ENCODE results near the gene THAP4. TPM values are rescaled to one million over a fixed set of nuclear protein-coding genes. Genes with fewer than 3 reads are reported as not detected.

THAP4 gene
- total and polyA plus RNA-seq, 2 of the 13 experiments (the other 11 are each of a cell fraction or from before 2014, with no cell fraction given) = 59.7 to 75.7 TPM

DNA sequence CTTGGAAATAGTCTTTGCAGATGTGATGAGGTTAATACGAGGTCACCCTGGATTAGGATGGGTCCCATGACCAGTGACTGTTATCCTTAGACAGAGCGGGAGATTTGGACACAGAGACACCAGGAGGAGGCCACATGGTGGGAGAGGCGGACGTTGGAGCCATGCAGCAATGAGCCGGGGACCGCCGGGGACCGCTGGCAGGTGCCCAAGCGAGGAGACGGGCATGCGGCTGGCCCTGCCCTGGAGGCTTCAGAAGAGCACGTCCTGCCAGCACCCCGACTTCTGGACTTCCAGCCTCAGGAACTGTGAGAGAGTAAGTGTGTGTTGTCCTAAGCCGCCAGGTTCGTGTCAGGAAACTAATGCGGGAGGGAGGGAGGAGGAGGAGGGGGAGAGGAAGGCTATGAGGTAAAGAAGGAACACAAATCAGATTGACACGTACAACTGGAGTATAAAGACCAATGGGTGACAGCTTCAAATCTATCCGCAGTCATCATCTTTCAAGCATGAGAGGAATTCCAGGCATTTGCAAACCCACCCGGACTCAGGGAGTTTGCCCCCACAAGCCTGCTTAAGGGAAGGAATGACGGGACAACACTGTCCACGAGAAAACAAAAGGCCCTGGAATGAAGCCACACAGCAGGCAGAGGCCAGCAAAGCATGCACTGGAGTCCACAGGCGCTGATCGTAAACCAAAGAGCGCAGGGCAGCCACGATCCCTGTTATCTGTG lies 90.0 kb downstream of the THAP4 start (continued):
- TF ChIP-seq ZNF644 (CRISPR knock-in tag; IDR thresholded peaks at IDR 0.05; ENCODE audit: low read depth) (no peak), KDM5A (IDR thresholded peaks at IDR 0.05; ENCODE audit: borderline replicate concordance, low read length) (no peak), MIER3 (CRISPR knock-in tag; IDR thresholded peaks at IDR 0.05; ENCODE audit: borderline replicate concordance) (no peak), ZNF121 (CRISPR knock-in tag; IDR thresholded peaks at IDR 0.05) (peak; percentile 40; the same call in 1 of the 2 replicates), ATRX (CRISPR knock-in tag; IDR thresholded peaks at IDR 0.05; ENCODE audit: borderline replicate concordance) (no peak), ZNF777 (CRISPR knock-in tag; IDR thresholded peaks at IDR 0.05) (0 out of 2 replicates have a peak, but pooled peaks have one; percentile 30), MAFF (IDR thresholded peaks at IDR 0.05; ENCODE audit: low read depth, low read length) (no peak), ELF4 (CRISPR knock-in tag; IDR thresholded peaks at IDR 0.05; ENCODE audit: borderline replicate concordance) (no peak), ZNF317 (CRISPR knock-in tag; IDR thresholded peaks at IDR 0.05) (no peak), AKAP8 (CRISPR knock-in tag; IDR thresholded peaks at IDR 0.05) (no peak), CREM (IDR thresholded peaks at IDR 0.05) (no peak), CREM (CRISPR knock-in tag; IDR thresholded peaks at IDR 0.05) (no peak), PAWR (CRISPR knock-in tag; IDR thresholded peaks at IDR 0.05; ENCODE audit: borderline replicate concordance) (no peak), JUN (CRISPR knock-in tag; IDR thresholded peaks at IDR 0.05) (peak; percentile 96), SALL1 (CRISPR knock-in tag; IDR thresholded peaks at IDR 0.05) (peak; percentile 48; the same call in 1 of the 2 replicates), ZNF816 (CRISPR knock-in tag; IDR thresholded peaks at IDR 0.05; ENCODE audit: borderline replicate concordance) (peak; percentile 59; the same call in 1 of the 2 replicates), ZNF501 (CRISPR knock-in tag; IDR thresholded peaks at IDR 0.05) (peak; percentile 60), EZH2 (conservative IDR thresholded peaks at IDR 0.05; ENCODE audit: low read depth, low read length) (no peak)
- TF ChIP-seq, protein P1, sequence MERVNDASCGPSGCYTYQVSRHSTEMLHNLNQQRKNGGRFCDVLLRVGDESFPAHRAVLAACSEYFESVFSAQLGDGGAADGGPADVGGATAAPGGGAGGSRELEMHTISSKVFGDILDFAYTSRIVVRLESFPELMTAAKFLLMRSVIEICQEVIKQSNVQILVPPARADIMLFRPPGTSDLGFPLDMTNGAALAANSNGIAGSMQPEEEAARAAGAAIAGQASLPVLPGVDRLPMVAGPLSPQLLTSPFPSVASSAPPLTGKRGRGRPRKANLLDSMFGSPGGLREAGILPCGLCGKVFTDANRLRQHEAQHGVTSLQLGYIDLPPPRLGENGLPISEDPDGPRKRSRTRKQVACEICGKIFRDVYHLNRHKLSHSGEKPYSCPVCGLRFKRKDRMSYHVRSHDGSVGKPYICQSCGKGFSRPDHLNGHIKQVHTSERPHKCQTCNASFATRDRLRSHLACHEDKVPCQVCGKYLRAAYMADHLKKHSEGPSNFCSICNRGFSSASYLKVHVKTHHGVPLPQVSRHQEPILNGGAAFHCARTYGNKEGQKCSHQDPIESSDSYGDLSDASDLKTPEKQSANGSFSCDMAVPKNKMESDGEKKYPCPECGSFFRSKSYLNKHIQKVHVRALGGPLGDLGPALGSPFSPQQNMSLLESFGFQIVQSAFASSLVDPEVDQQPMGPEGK (CRISPR knock-in tag; IDR thresholded peaks at IDR 0.05) = peak; percentile 56; the same call in 1 of the 2 replicates
- TF ChIP-seq, protein P2, sequence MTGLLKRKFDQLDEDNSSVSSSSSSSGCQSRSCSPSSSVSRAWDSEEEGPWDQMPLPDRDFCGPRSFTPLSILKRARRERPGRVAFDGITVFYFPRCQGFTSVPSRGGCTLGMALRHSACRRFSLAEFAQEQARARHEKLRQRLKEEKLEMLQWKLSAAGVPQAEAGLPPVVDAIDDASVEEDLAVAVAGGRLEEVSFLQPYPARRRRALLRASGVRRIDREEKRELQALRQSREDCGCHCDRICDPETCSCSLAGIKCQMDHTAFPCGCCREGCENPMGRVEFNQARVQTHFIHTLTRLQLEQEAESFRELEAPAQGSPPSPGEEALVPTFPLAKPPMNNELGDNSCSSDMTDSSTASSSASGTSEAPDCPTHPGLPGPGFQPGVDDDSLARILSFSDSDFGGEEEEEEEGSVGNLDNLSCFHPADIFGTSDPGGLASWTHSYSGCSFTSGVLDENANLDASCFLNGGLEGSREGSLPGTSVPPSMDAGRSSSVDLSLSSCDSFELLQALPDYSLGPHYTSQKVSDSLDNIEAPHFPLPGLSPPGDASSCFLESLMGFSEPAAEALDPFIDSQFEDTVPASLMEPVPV (CRISPR knock-in tag; IDR thresholded peaks at IDR 0.05) = no peak
- TF ChIP-seq, protein P3, sequence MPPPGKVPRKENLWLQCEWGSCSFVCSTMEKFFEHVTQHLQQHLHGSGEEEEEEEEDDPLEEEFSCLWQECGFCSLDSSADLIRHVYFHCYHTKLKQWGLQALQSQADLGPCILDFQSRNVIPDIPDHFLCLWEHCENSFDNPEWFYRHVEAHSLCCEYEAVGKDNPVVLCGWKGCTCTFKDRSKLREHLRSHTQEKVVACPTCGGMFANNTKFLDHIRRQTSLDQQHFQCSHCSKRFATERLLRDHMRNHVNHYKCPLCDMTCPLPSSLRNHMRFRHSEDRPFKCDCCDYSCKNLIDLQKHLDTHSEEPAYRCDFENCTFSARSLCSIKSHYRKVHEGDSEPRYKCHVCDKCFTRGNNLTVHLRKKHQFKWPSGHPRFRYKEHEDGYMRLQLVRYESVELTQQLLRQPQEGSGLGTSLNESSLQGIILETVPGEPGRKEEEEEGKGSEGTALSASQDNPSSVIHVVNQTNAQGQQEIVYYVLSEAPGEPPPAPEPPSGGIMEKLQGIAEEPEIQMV (CRISPR knock-in tag; IDR thresholded peaks at IDR 0.05; ENCODE audit: low read depth) = 0 out of 2 replicates have a peak, but pooled peaks have one; percentile 18
- TF ChIP-seq, protein P4, sequence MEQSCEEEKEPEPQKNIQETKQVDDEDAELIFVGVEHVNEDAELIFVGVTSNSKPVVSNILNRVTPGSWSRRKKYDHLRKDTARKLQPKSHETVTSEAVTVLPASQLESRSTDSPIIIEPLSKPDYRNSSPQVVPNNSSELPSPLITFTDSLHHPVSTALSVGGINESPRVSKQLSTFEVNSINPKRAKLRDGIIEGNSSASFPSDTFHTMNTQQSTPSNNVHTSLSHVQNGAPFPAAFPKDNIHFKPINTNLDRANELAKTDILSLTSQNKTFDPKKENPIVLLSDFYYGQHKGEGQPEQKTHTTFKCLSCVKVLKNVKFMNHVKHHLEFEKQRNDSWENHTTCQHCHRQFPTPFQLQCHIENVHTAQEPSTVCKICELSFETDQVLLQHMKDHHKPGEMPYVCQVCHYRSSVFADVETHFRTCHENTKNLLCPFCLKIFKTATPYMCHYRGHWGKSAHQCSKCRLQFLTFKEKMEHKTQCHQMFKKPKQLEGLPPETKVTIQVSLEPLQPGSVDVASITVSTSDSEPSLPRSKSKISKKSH (CRISPR knock-in tag; IDR thresholded peaks at IDR 0.05; ENCODE audit: borderline replicate concordance) = 0 out of 2 replicates have a peak, but pooled peaks have one; percentile 17
